Smooth muscle cell (in vitro differentiated cells): ENCODE measurements around the gene MMS19. TPM values are rescaled to one million over a fixed set of nuclear protein-coding genes. Genes with fewer than 3 reads are reported as not detected.

Experiments used
- DNase-seq: peaks from one replicate; lab custom pipeline; 2025; ENCODE audit not compliant: unreplicated experiment; lab: John Stamatoyannopoulos, UW
- H2AFZ ChIP-seq: fragments of 200-600 bp; sonication (generic); 2 replicates; pipeline ENCODE4 v1.6.0; 2016; ENCODE audit warnings: antibody characterized with exemption, low read depth, mild to moderate bottlenecking
- H3F3A ChIP-seq: fragments of 200-600 bp; sonication (generic); 2 replicates; pipeline ENCODE4 v1.6.0; 2017; ENCODE audit warnings: antibody characterized with exemption, low read depth
- H3K27ac ChIP-seq: fragments of 200-600 bp; sonication (generic); 2 replicates; pipeline ENCODE4 v1.5.1; 2016; ENCODE audit warnings: low read depth, mild to moderate bottlenecking
- H3K27me3 ChIP-seq: fragments of 200-600 bp; sonication (generic); 2 replicates; pipeline ENCODE4 v1.6.1; 2016; ENCODE audit warnings: low read depth, mild to moderate bottlenecking
- H3K36me3 ChIP-seq: fragments of 200-600 bp; sonication (generic); 2 replicates; pipeline ENCODE4 v1.5.1; 2016; ENCODE audit warnings: low read depth
- H3K4me1 ChIP-seq: fragments of 200-600 bp; sonication (generic); 2 replicates; pipeline ENCODE4 v1.5.1; 2016; ENCODE audit warnings: low read depth
- H3K4me2 ChIP-seq: fragments of 200-600 bp; sonication (generic); 2 replicates; pipeline ENCODE4 v1.6.0; 2016; ENCODE audit warnings: mild to moderate bottlenecking
- H3K4me3 ChIP-seq: fragments of 200-600 bp; sonication (generic); 2 replicates; pipeline ENCODE4 v1.5.1; 2016; ENCODE audit warnings: mild to moderate bottlenecking
- H3K79me2 ChIP-seq: fragments of 200-600 bp; sonication (generic); 2 replicates; pipeline ENCODE4 v1.6.0; 2016; ENCODE audit warnings: low read depth, mild to moderate bottlenecking
- H3K9ac ChIP-seq: fragments of 200-600 bp; sonication (generic); 2 replicates; pipeline ENCODE4 v1.6.0; 2016; ENCODE audit warnings: low read depth
- H3K9me3 ChIP-seq: fragments of 200-600 bp; sonication (generic); replicated peaks from 2 replicates; pipeline ENCODE4 v1.5.1; 2016; ENCODE audit warnings: low read depth
- H4K20me1 ChIP-seq: fragments of 200-600 bp; sonication (generic); 2 replicates; pipeline ENCODE4 v1.6.0; 2016; ENCODE audit warnings: low read depth
- WGBS: methylation state at CpG from one replicate; pipeline ENCODE4 v1.1.7; 2016; ENCODE audit warnings: low lambda C conversion rate; 5-methylcytosine and 5-hydroxymethylcytosine counted together
- polyA plus RNA-seq: library from polyadenylated mRNA; unstranded; fragments of >200 nt; fragmentation: Nextera tagmentation; extraction: Ambion mirVana; gene quantifications from 2 replicates; pipeline ENCODE4 v1.2.1, GENCODE V29; 2016
- total RNA-seq: library from RNA; depleted of rRNA; stranded (reverse); fragments of >200 nt; gene quantifications from 2 replicates; pipeline ENCODE4 v1.2.3, GENCODE V29; 2014
- TF ChIP-seq, protein P1 (sequence below): fragments of 200-600 bp; sonication (generic); IDR thresholded peaks from 2 replicates; pipeline ENCODE4 v1.5.1; 2017; ENCODE audit warnings: borderline replicate concordance, mild to moderate bottlenecking, antibody characterized with exemption; ENCODE audit not compliant: insufficient read depth, poor library complexity, severe bottlenecking

MMS19 gene
- total and polyA plus RNA-seq, 2 experiments from 2014 or later: 76.8 to 97.9 TPM

- Histone ChIP-seq H3K9me3 (no peaks in the 10 kb centered on the region), H4K20me1 (peaks cover 2% of the 10 kb centered on the region), H3K36me3 (no peaks in the 10 kb centered on the region), H3K9ac (no peak overlapping the region), H3K4me1 (peaks cover 15% of the 10 kb centered on the region), H3K79me2 (peaks cover 33% of the 10 kb centered on the region), H3K4me3 (no peak overlapping the region), H3K4me2 (no peak overlapping the region), H3K27ac (no peak overlapping the region), H3F3A (no peaks in the 10 kb centered on the region), H2AFZ (no peak overlapping the region), H3K27me3 (no peaks in the 10 kb centered on the region)
- DNase-seq: no peak
- TF ChIP-seq, protein P1, sequence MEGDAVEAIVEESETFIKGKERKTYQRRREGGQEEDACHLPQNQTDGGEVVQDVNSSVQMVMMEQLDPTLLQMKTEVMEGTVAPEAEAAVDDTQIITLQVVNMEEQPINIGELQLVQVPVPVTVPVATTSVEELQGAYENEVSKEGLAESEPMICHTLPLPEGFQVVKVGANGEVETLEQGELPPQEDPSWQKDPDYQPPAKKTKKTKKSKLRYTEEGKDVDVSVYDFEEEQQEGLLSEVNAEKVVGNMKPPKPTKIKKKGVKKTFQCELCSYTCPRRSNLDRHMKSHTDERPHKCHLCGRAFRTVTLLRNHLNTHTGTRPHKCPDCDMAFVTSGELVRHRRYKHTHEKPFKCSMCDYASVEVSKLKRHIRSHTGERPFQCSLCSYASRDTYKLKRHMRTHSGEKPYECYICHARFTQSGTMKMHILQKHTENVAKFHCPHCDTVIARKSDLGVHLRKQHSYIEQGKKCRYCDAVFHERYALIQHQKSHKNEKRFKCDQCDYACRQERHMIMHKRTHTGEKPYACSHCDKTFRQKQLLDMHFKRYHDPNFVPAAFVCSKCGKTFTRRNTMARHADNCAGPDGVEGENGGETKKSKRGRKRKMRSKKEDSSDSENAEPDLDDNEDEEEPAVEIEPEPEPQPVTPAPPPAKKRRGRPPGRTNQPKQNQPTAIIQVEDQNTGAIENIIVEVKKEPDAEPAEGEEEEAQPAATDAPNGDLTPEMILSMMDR: no peak
- 88% methylated on average over 1 of the region's 1 CpG for whole genome bisulfite sequencing
These were observed 55.9 kb downstream of the MMS19 start for GRCh38 chr10:97442277-97442676.

- Histone ChIP-seq H3K4me2 (no peak overlapping the region), H2AFZ (no peak overlapping the region), H3K4me1 (no peaks in the 10 kb centered on the region), H3K9me3 (no peaks in the 10 kb centered on the region), H3K9ac (no peak overlapping the region), H3F3A (peaks cover 38% of the 10 kb centered on the region), H4K20me1 (peaks cover 18% of the 10 kb centered on the region), H3K36me3 (peaks cover 14% of the 10 kb centered on the region), H3K27ac (peak overlapping the region; percentile 16), H3K4me3 (no peak overlapping the region), H3K27me3 (no peaks in the 10 kb centered on the region), H3K79me2 (peaks cover 15% of the 10 kb centered on the region)
- WGBS: 98% methylated on average over 6 of the region's 6 CpGs
- TF ChIP-seq, protein P1: no peak
- DNase-seq: no peak
These were observed 63.0 kb downstream of the MMS19 start for GRCh38 chr10:97435211-97435610.

- no peak overlapping the region for H2AFZ ChIP-seq
- H3K27me3 ChIP-seq: no peaks in the 10 kb centered on the region
- TF ChIP-seq, protein P1: no peak
- DNase-seq: no peak
- peaks cover 38% of the 10 kb centered on the region for H3F3A ChIP-seq
- 90% methylated on average over 1 of the region's 1 CpG for WGBS
- no peak overlapping the region for H3K4me2 ChIP-seq
- H4K20me1 ChIP-seq: peaks cover 25% of the 10 kb centered on the region
- H3K27ac ChIP-seq: peak overlapping the region; percentile 16
- peaks cover 14% of the 10 kb centered on the region for H3K36me3 ChIP-seq
- H3K79me2 ChIP-seq: peaks cover 22% of the 10 kb centered on the region
- no peak overlapping the region for H3K9ac ChIP-seq
- no peaks in the 10 kb centered on the region for H3K9me3 ChIP-seq
- H3K4me1 ChIP-seq: no peaks in the 10 kb centered on the region
- H3K4me3 ChIP-seq: no peak overlapping the region
These were observed 63.7 kb downstream of the MMS19 start for GRCh38 chr10:97434557-97434956.

GRCh38 chr10:97434055-97434454 lies 64.2 kb downstream of the MMS19 start:
- no peak for DNase-seq
- Histone ChIP-seq H3K4me1 (no peaks in the 10 kb centered on the region), H3K27ac (peak overlapping the region; percentile 16), H4K20me1 (peaks cover 30% of the 10 kb centered on the region), H3K9me3 (no peaks in the 10 kb centered on the region), H3K27me3 (no peaks in the 10 kb centered on the region), H2AFZ (no peak overlapping the region), H3F3A (peaks cover 41% of the 10 kb centered on the region), H3K4me2 (no peak overlapping the region), H3K9ac (no peak overlapping the region), H3K36me3 (peaks cover 14% of the 10 kb centered on the region), H3K79me2 (peaks cover 27% of the 10 kb centered on the region), H3K4me3 (no peak overlapping the region)
- TF ChIP-seq, protein P1: no peak
